ENCODE results near the gene BCAS3. TPM values are rescaled to one million over a fixed set of nuclear protein-coding genes. Genes with fewer than 3 reads are reported as not detected.
A peak's percentile ranks its signal among the peaks of the same experiment; 100 is the strongest.

The BCAS3 gene
- total and polyA plus RNA-seq, 4 donors = 5.8 to 24.6 (median 10.1) TPM

GRCh38 chr17:61395983-61396585 is 718.4 kb downstream of the BCAS3 start (continued):
- TF ChIP-seq ZBTB33 (IDR thresholded peaks at IDR 0.05) = no peak
- no peak for TF ChIP-seq TAF1 (conservative IDR thresholded peaks at IDR 0.05)

GRCh38 chr17:61396586-61397085 is 719.0 kb downstream of the BCAS3 start:
- 8% methylated on average over 46 of the region's 46 CpGs for WGBS
- TF ChIP-seq JUND (IDR thresholded peaks at IDR 0.05) = no peak
- TF ChIP-seq FOXA2 (IDR thresholded peaks at IDR 0.05) = no peak
- TF ChIP-seq NR2F2 (IDR thresholded peaks at IDR 0.05) = no peak
- TF ChIP-seq, protein P1, sequence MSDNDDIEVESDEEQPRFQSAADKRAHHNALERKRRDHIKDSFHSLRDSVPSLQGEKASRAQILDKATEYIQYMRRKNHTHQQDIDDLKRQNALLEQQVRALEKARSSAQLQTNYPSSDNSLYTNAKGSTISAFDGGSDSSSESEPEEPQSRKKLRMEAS (IDR thresholded peaks at IDR 0.05) = no peak
- TF ChIP-seq, protein P2, sequence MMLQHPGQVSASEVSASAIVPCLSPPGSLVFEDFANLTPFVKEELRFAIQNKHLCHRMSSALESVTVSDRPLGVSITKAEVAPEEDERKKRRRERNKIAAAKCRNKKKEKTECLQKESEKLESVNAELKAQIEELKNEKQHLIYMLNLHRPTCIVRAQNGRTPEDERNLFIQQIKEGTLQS (IDR thresholded peaks at IDR 0.05) = no peak
- no peak for TF ChIP-seq EGR1 (IDR thresholded peaks at IDR 0.05; ENCODE audit: low read depth in 2 of 2)
- TF ChIP-seq RAD21 (IDR thresholded peaks at IDR 0.05) = no peak
- no peak for DNase-seq (ENCODE audit: low spot score)
- Histone ChIP-seq H3K4me3 (ENCODE audit: low read depth in 1 of 3, low read length in 3 of 3) (peak overlapping the region in 1 of 3 donors; percentile 36), H3K27ac (ENCODE audit: low read depth in 1 of 2, low read length in 2 of 2) (peak overlapping the region; percentile 28 to 31), H3K9me3 (ENCODE audit: control insufficient read depth in 4 of 4, low read length in 3 of 4) (peaks cover 0 to 3% (median 0%) of the 10 kb centered on the region in 4 donors), H3K4me1 (ENCODE audit: control insufficient read depth in 4 of 4, insufficient read depth in 4 of 4, low read length in 3 of 4) (peaks cover 6 to 31% (median 17%) of the 10 kb centered on the region in 4 donors), H3K9ac (ENCODE audit: low read depth in 1 of 2, low read length in 2 of 2) (no peak overlapping the region), H3K36me3 (ENCODE audit: control insufficient read depth in 4 of 4, insufficient read depth in 3 of 4, low read depth in 1 of 4, low read length in 3 of 4) (no peaks in the 10 kb centered on the region), H3K27me3 (ENCODE audit: control insufficient read depth in 4 of 4, insufficient read depth in 4 of 4, low read length in 3 of 4) (peaks cover under 1 to 12% (median 7%) of the 10 kb centered on the region in 4 donors)

- DNase-seq (ENCODE audit: low spot score) = no peak
- H3K36me3 ChIP-seq (ENCODE audit: control insufficient read depth in 4 of 4, insufficient read depth in 3 of 4, low read depth in 1 of 4, low read length in 3 of 4) = no peaks in the 10 kb centered on the region
- 4% methylated on average over 67 of the region's 67 CpGs for WGBS
- TF ChIP-seq RAD21 (IDR thresholded peaks at IDR 0.05) = no peak
- TF ChIP-seq TAF1 (conservative IDR thresholded peaks at IDR 0.05) = no peak
- TF ChIP-seq, protein P2 (IDR thresholded peaks at IDR 0.05) = no peak
- TF ChIP-seq GABPA (IDR thresholded peaks at IDR 0.05 in 1 of 2, conservative IDR thresholded peaks at IDR 0.05 in 1 of 2) = no peak
- TF ChIP-seq ZBTB33 (IDR thresholded peaks at IDR 0.05) = no peak
- no peak for TF ChIP-seq CTCF (IDR thresholded peaks at IDR 0.05; ENCODE audit: low read depth, low read length, missing input control)
- H3K27ac ChIP-seq (ENCODE audit: low read depth in 1 of 2, low read length in 2 of 2) = peak overlapping the region; percentile 28 to 38
- no peak overlapping the region for H3K9ac ChIP-seq (ENCODE audit: low read depth in 1 of 2, low read length in 2 of 2)
- peaks cover 2 to 14% (median 8%) of the 10 kb centered on the region in 4 donors for H3K27me3 ChIP-seq (ENCODE audit: control insufficient read depth in 4 of 4, insufficient read depth in 4 of 4, low read length in 3 of 4)
- H3K4me3 ChIP-seq (ENCODE audit: low read depth in 1 of 3, low read length in 3 of 3) = peak overlapping the region in 1 of 3 donors; percentile 36
- peaks cover 0 to 3% (median 0%) of the 10 kb centered on the region in 4 donors for H3K9me3 ChIP-seq (ENCODE audit: control insufficient read depth in 4 of 4, low read length in 3 of 4)
- peaks cover 6 to 31% (median 17%) of the 10 kb centered on the region in 4 donors for H3K4me1 ChIP-seq (ENCODE audit: control insufficient read depth in 4 of 4, insufficient read depth in 4 of 4, low read length in 3 of 4)
These were observed 719.6 kb downstream of the BCAS3 start for GRCh38 chr17:61397086-61397842.
